IMR-90 (cell line): ENCODE measurements around the gene DOK6. TPM values are rescaled to one million over a fixed set of nuclear protein-coding genes. Genes with fewer than 3 reads are reported as not detected.

Experiments
- ATAC-seq: fragments of 200-7000 bp; cut with Tn5 transposase; 2 replicates; pipeline ENCODE4 v1.9.1; 2020; ENCODE audit warnings: low read depth, mild to moderate bottlenecking, moderate library complexity
- BruUV-seq: library from RNA; stranded (reverse); fragments of 400-500 nt; replicated peaks from 2 replicates; lab custom pipeline; 2021; lab: Mats Ljungman, UMichigan
- CTCF ChIA-PET: fragments of 300-600 bp; formaldehyde crosslinking; extraction: SDS; loops from one replicate; lab custom pipeline; 2021; ENCODE audit warnings: antibody characterized with exemption; lab: Yijun Ruan, JAX
- POLR2A ChIA-PET: fragments of 300-600 bp; sonication (Branson Sonifier 250); formaldehyde crosslinking; loops from one replicate; lab custom pipeline; 2022; ENCODE audit warnings: antibody characterized with exemption; ENCODE audit not compliant: unreplicated experiment; lab: Charles Lee
- DNase-seq: peaks from one replicate; pipeline ENCODE4 v3.0.0; 2013
- H2AFZ ChIP-seq: replicated peaks from 2 replicates; pipeline ENCODE3; 2013; ENCODE audit warnings: low read length, mild to moderate bottlenecking; ENCODE audit not compliant: poor library complexity
- H2AK5ac ChIP-seq: 2 replicates; pipeline ENCODE4 v1.6.1; 2013; ENCODE audit warnings: low read depth, low read length, inconsistent platforms
- H2AK9ac ChIP-seq: replicated peaks from 2 replicates; pipeline ENCODE3; 2013; ENCODE audit warnings: mild to moderate bottlenecking, low read depth, low read length, moderate library complexity; ENCODE audit not compliant: poor library complexity
- H2BK120ac ChIP-seq: 2 replicates; pipeline ENCODE4 v1.6.1; 2013; ENCODE audit warnings: low read depth, low read length, inconsistent platforms
- H2BK15ac ChIP-seq: 3 replicates; pipeline ENCODE4 v1.6.1; 2013; ENCODE audit warnings: low read depth, low read length, inconsistent platforms
- H2BK20ac ChIP-seq: 2 replicates; pipeline ENCODE4 v1.6.1; 2013; ENCODE audit warnings: low read depth, mild to moderate bottlenecking, inconsistent platforms, low read length, moderate library complexity
- H2BK5ac ChIP-seq: 2 replicates; pipeline ENCODE4 v1.6.1; 2013; ENCODE audit warnings: mild to moderate bottlenecking, low read depth, low read length, inconsistent platforms; ENCODE audit not compliant: poor library complexity, severe bottlenecking
- H3K14ac ChIP-seq: replicated peaks from 2 replicates; pipeline ENCODE4 v1.6.1; 2013; ENCODE audit warnings: low read depth, low read length, inconsistent platforms
- H3K18ac ChIP-seq: 2 replicates; pipeline ENCODE4 v1.6.1; 2013; ENCODE audit warnings: low read depth, low read length, control low read depth
- H3K23ac ChIP-seq: 2 replicates; pipeline ENCODE4 v1.6.1; 2013; ENCODE audit warnings: low read depth, low read length, inconsistent platforms
- H3K27ac ChIP-seq: 2 replicates; pipeline ENCODE4 v1.5.1; 2013; ENCODE audit warnings: mild to moderate bottlenecking, control low read depth, low read length; ENCODE audit not compliant: insufficient read depth
- H3K27me3 ChIP-seq: 2 replicates; pipeline ENCODE4 v1.6.1; 2013; ENCODE audit warnings: low read length; ENCODE audit not compliant: control insufficient read depth, insufficient read depth
- H3K36me3 ChIP-seq: 2 replicates; pipeline ENCODE4 v1.6.1; 2013; ENCODE audit warnings: low read length, mixed read lengths; ENCODE audit not compliant: control insufficient read depth, insufficient read depth
- H3K4ac ChIP-seq: 2 replicates; pipeline ENCODE4 v1.6.1; 2013; ENCODE audit warnings: low read depth, low read length, inconsistent platforms
- H3K4me1 ChIP-seq: 2 replicates; pipeline ENCODE4 v1.6.1; 2013; ENCODE audit warnings: low read length, mixed read lengths; ENCODE audit not compliant: control insufficient read depth, insufficient read depth
- H3K4me2 ChIP-seq: 2 replicates; pipeline ENCODE4 v1.6.1; 2013; ENCODE audit warnings: low read depth, mild to moderate bottlenecking, control low read depth, low read length, moderate library complexity
- H3K4me3 ChIP-seq: 2 replicates; pipeline ENCODE4 v1.5.1; 2013; ENCODE audit warnings: low read depth, mild to moderate bottlenecking, control low read depth, low read length, moderate library complexity; ENCODE audit not compliant: insufficient read depth
- H3K56ac ChIP-seq: 2 replicates; pipeline ENCODE4 v1.6.1; 2013; ENCODE audit warnings: low read length, inconsistent platforms; ENCODE audit not compliant: insufficient read depth; ENCODE audit errors: extremely low read depth
- H3K79me1 ChIP-seq, 2 experiments: 2 replicates each; pipeline ENCODE4 v1.6.1; 2013; ENCODE audit warnings: low read length in 2 of 2, inconsistent platforms in 1 of 2, low read depth in 1 of 2
- H3K9ac ChIP-seq: 2 replicates; pipeline ENCODE4 v1.6.1; 2013; ENCODE audit warnings: low read depth, low read length, control low read depth
- H3K9me1 ChIP-seq: 2 replicates; pipeline ENCODE4 v1.6.1; 2013; ENCODE audit warnings: low read length, inconsistent platforms; ENCODE audit not compliant: insufficient read depth
- H3K9me3 ChIP-seq: 2 replicates; pipeline ENCODE4 v1.6.1; 2013; ENCODE audit warnings: low read length; ENCODE audit not compliant: control insufficient read depth, insufficient read depth
- H4K20me1 ChIP-seq: 2 replicates; pipeline ENCODE4 v1.6.1; 2013; ENCODE audit warnings: low read length, inconsistent platforms; ENCODE audit not compliant: insufficient read depth
- H4K5ac ChIP-seq: 2 replicates; pipeline ENCODE4 v1.6.1; 2013; ENCODE audit warnings: mild to moderate bottlenecking, low read depth, low read length, control low read depth
- H4K8ac ChIP-seq, 2 experiments: 2 replicates each; pipeline ENCODE4 v1.6.1; 2013; ENCODE audit warnings: low read depth in 2 of 2, low read length in 2 of 2, control low read depth in 1 of 2, inconsistent platforms in 1 of 2
- H4K91ac ChIP-seq: 2 replicates; pipeline ENCODE4 v1.6.1; 2013; ENCODE audit warnings: low read depth, low read length, inconsistent platforms; ENCODE audit not compliant: insufficient read depth
- BHLHE40 ChIP-seq: fragments of 150-350 bp; IDR thresholded peaks from 2 replicates; pipeline ENCODE4 v1.6.1; 2016; ENCODE audit warnings: mild to moderate bottlenecking, low read depth, low read length
- CEBPB ChIP-seq: IDR thresholded peaks from 2 replicates; pipeline ENCODE4 v1.6.1; 2012; ENCODE audit warnings: low read depth, low read length, improper control_type of control experiment
- CTCF ChIP-seq: conservative IDR thresholded peaks from 2 replicates; pipeline ENCODE4 v1.5.1; 2012; ENCODE audit warnings: mild to moderate bottlenecking, low read depth, low read length, improper control_type of control experiment
- ELK1 ChIP-seq: fragments of 150-350 bp; IDR thresholded peaks from 2 replicates; pipeline ENCODE4 v1.6.1; 2016; ENCODE audit warnings: low read depth, mild to moderate bottlenecking, low read length, moderate library complexity, borderline replicate concordance
- FOS ChIP-seq: fragments of 150-350 bp; IDR thresholded peaks from 2 replicates; pipeline ENCODE4 v1.6.1; 2016; ENCODE audit warnings: low read depth, low read length
- MAZ ChIP-seq: IDR thresholded peaks from 2 replicates; pipeline ENCODE4 v1.6.1; 2012; ENCODE audit warnings: low read depth, mild to moderate bottlenecking, low read length, improper control_type of control experiment, moderate library complexity, borderline replicate concordance
- MXI1 ChIP-seq: IDR thresholded peaks from 2 replicates; pipeline ENCODE4 v1.6.1; 2012; ENCODE audit warnings: low read depth, mild to moderate bottlenecking, low read length, moderate library complexity, borderline replicate concordance
- NFE2L2 ChIP-seq: fragments of 150-350 bp; IDR thresholded peaks from 2 replicates; pipeline ENCODE4 v1.6.1; 2016; ENCODE audit warnings: low read depth, mild to moderate bottlenecking, low read length
- POLR2A ChIP-seq: IDR thresholded peaks from 2 replicates; pipeline ENCODE4 v1.6.1; 2012; ENCODE audit warnings: mild to moderate bottlenecking, low read depth, low read length
- RAD21 ChIP-seq: IDR thresholded peaks from 2 replicates; pipeline ENCODE4 v1.6.1; 2012; ENCODE audit warnings: low read length, improper control_type of control experiment
- RCOR1 ChIP-seq: IDR thresholded peaks from 2 replicates; pipeline ENCODE4 v1.6.1; 2012; ENCODE audit warnings: mild to moderate bottlenecking, low read length, improper control_type of control experiment; ENCODE audit not compliant: insufficient replicate concordance
- USF2 ChIP-seq: fragments of 150-350 bp; IDR thresholded peaks from 2 replicates; pipeline ENCODE4 v1.6.1; 2017; ENCODE audit warnings: mild to moderate bottlenecking, antibody characterized with exemption, low read length, low read depth
- WGBS, 2 experiments: methylation state at CpG; one replicate each; pipeline versions ENCODE4 v1.1.5 to v1.1.7; 2013; ENCODE audit warnings: missing lambda C conversion rate in 2 of 2; ENCODE audit not compliant: insufficient read length in 1 of 2; ENCODE audit errors: extremely low coverage in 2 of 2; 5-methylcytosine and 5-hydroxymethylcytosine counted together
- dilution Hi-C: fragments of 300-500 bp; cut with HindIII; formaldehyde crosslinking; loops from one replicate; pipeline ENCODE4 v1.14.3; 2018; ENCODE audit warnings: low sequenced_read_pairs; ENCODE audit not compliant: unreplicated experiment
- in situ Hi-C: fragments of 300-500 bp; cut with MboI; formaldehyde crosslinking; loops from 3 replicates; pipeline ENCODE4 v1.14.3; 2019; ENCODE audit warnings: low sequenced_read_pairs, inconsistent platforms, mixed read lengths
- intact Hi-C: fragments of 100-400 bp; cut with micrococcal nuclease; formaldehyde crosslinking; loops from 2 replicates; pipeline ENCODE4 v1.10.0; 2022
- polyA plus RNA-seq, 3 experiments: library from polyadenylated mRNA; depleted of rRNA; stranded (reverse); fragments of >200 nt; gene quantifications; 2 replicates each; pipeline ENCODE4 v1.2.3, GENCODE V29; 2012; ENCODE audit warnings: low replicate concordance in 1 of 3
- total RNA-seq: library from RNA; depleted of rRNA; stranded (reverse); fragments of >200 nt; gene quantifications from 2 replicates; pipeline ENCODE4 v1.2.3, GENCODE V29; 2012

DOK6 gene
- total and polyA plus RNA-seq, 2 of the 4 experiments (the other 2 are of a cell fraction), result 1.9 to 2.7 TPM

GRCh38 chr18:69754108-69754507 lies 353.4 kb downstream of the DOK6 start:
- no peaks in the 10 kb centered on the region for H3K27me3 ChIP-seq
- H3K14ac ChIP-seq, result no peak overlapping the region
- H4K20me1 ChIP-seq, result no peaks in the 10 kb centered on the region
- DNase-seq (no peak), ATAC-seq (no peak)
- no peaks in the 10 kb centered on the region for H3K36me3 ChIP-seq
- no peak overlapping the region for H3K4me2 ChIP-seq
- H2AK9ac ChIP-seq, result no peak overlapping the region
- H4K8ac ChIP-seq, result no peak overlapping the region
- no peak overlapping the region for H3K9ac ChIP-seq
- H3K56ac ChIP-seq, result no peak overlapping the region
- TF ChIP-seq CTCF (no peak), BHLHE40 (no peak), RAD21 (no peak), CEBPB (no peak), MXI1 (no peak), ELK1 (no peak), FOS (no peak), POLR2A (no peak), MAZ (no peak), RCOR1 (no peak), USF2 (no peak), NFE2L2 (no peak)
- WGBS, 2 experiments, result no CpG with 5 or more reads among the region's 3 CpGs
- in situ Hi-C loops (no loop called here), dilution Hi-C loops (no loop called here), intact Hi-C loops (loop anchor here (10.0 kb wide), 1 partner anchor 321 kb away; no protein-coding TSS in a partner anchor)
- no peak overlapping the region for H3K4me3 ChIP-seq
- peaks cover 6% of the 10 kb centered on the region for H3K4me1 ChIP-seq
- 0 out of 2 replicates have a peak, but pooled peaks cover 2% of the 10 kb centered on the region for H3K9me1 ChIP-seq
- ChIA-PET CTCF (no interaction called here), POLR2A (no interaction called here)
- H3K23ac ChIP-seq, result no peak overlapping the region
- no peak overlapping the region for H2BK20ac ChIP-seq
- no peak overlapping the region for H4K5ac ChIP-seq
- H2BK120ac ChIP-seq, result no peak overlapping the region
- BruUV-seq, result no TSS peak
- no peak overlapping the region for H3K4ac ChIP-seq
- H2AK5ac ChIP-seq, result no peak overlapping the region
- no peaks in the 10 kb centered on the region for H3K79me1 ChIP-seq
- no peak overlapping the region for H3K18ac ChIP-seq
- H2BK5ac ChIP-seq, result no peak overlapping the region
- no peak overlapping the region for H4K91ac ChIP-seq
- no peak overlapping the region for H3K27ac ChIP-seq
- H2AFZ ChIP-seq, result no peak overlapping the region
- no peak overlapping the region for H2BK15ac ChIP-seq
- H3K9me3 ChIP-seq, result no peaks in the 10 kb centered on the region
